Testis (tissue), 3 donors: ENCODE measurements around the gene RFK. TPM values are rescaled to one million over a fixed set of nuclear protein-coding genes. Genes with fewer than 3 reads are reported as not detected.

ENCODE experiments used
- DNase-seq: peaks from one replicate; pipeline ENCODE4 v3.0.0-alpha.2; 2019
- H3K27ac ChIP-seq, 2 donors: fragments of 200-600 bp; sonication (generic); one replicate each; pipeline ENCODE4 v1.5.1; 2019
- H3K27me3 ChIP-seq: fragments of 200-600 bp; sonication (generic); one replicate; pipeline ENCODE4 v1.5.1; 2019
- H3K36me3 ChIP-seq: fragments of 200-600 bp; sonication (generic); one replicate; pipeline ENCODE4 v1.5.1; 2017; ENCODE audit warnings: low read depth; ENCODE audit errors: missing control alignments
- H3K4me1 ChIP-seq: fragments of 200-600 bp; sonication (generic); one replicate; pipeline ENCODE4 v1.5.1; 2019
- H3K4me3 ChIP-seq, 2 donors: fragments of 200-600 bp; sonication (generic); one replicate each; pipeline ENCODE4 v1.5.1; 2017 to 2019
- H3K9me3 ChIP-seq: fragments of 200-600 bp; sonication (generic); one replicate; pipeline ENCODE4 v1.5.1; 2017
- POLR2A ChIP-seq: fragments of 450-650 bp; IDR thresholded peaks from one replicate; pipeline ENCODE4 v1.6.1; 2017; ENCODE audit warnings: antibody characterized with exemption, mild to moderate bottlenecking, moderate library complexity
- WGBS, 2 donors: methylation state at CpG; one replicate each; pipeline ENCODE4 v1.1.5; 2018; 5-methylcytosine and 5-hydroxymethylcytosine counted together
- intact Hi-C: fragments of 100-400 bp; cut with DNase I; formaldehyde crosslinking; loops from one replicate; pipeline ENCODE4 v1.15.1; 2023; ENCODE audit warnings: low total_unique reads
- polyA plus RNA-seq: library from polyadenylated mRNA; stranded (reverse); fragments of 350-450 nt; fragmentation: Illumina TruSeq; extraction: RNeasy Lipid Tissue Mini Kit (QIAGEN cat#74804); gene quantifications from one replicate; pipeline ENCODE4 v1.2.3, GENCODE V29; 2014; ENCODE audit warnings: low read depth, low replicate concordance; ENCODE audit not compliant: insufficient read depth
- total RNA-seq, 2 donors: library from RNA; depleted of rRNA; stranded (reverse); fragments of >200 nt; gene quantifications; one replicate each; pipeline ENCODE4 v1.2.3, GENCODE V29; 2016
- TF ChIP-seq, protein P1 (sequence below), 3 experiments: fragments of 450-650 bp in 2 of 3; fragments of 200-600 bp in 1 of 3; sonication (generic) in 1 of 3; IDR thresholded peaks; one replicate each; pipeline ENCODE4 v1.5.1; 2016 to 2019; ENCODE audit warnings: antibody characterized with exemption in 3 of 3, mild to moderate bottlenecking in 2 of 3, moderate library complexity in 1 of 3

The RFK gene
- total and polyA plus RNA-seq, 3 donors from 2014 or later: 39.3 to 69.7 (median 41.8) TPM

DNA sequence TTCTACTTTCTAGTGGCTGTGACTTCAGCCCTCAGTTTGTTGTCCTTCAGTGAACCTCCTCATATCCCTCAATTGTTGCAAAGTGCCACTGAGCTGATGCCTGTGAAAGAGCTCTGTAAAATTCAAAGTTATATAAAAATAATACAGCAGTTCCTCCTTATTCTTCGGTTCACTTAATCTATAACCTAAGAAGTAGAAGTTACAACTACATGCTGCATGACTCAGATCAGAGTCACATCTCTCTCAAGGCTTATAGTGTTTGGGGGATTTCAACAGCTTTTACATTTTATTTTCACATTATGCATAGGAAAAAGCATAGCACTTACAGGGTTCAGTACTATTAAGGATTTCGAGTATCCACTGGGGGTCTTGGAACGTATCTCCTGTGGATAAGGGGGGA is 39.6 kb upstream of the RFK start:
- no peaks in the 10 kb centered on the region for H3K9me3 ChIP-seq
- 91 to 93% methylated on average over 3 of the region's 3 CpGs for WGBS, 2 donors
- H3K36me3 ChIP-seq: no peaks in the 10 kb centered on the region
- DNase-seq: no peak
- intact Hi-C loops: no loop called here
- H3K27me3 ChIP-seq: no peaks in the 10 kb centered on the region
- H3K27ac ChIP-seq: no peak overlapping the region
- no peaks in the 10 kb centered on the region for H3K4me1 ChIP-seq
- TF ChIP-seq, protein P1, sequence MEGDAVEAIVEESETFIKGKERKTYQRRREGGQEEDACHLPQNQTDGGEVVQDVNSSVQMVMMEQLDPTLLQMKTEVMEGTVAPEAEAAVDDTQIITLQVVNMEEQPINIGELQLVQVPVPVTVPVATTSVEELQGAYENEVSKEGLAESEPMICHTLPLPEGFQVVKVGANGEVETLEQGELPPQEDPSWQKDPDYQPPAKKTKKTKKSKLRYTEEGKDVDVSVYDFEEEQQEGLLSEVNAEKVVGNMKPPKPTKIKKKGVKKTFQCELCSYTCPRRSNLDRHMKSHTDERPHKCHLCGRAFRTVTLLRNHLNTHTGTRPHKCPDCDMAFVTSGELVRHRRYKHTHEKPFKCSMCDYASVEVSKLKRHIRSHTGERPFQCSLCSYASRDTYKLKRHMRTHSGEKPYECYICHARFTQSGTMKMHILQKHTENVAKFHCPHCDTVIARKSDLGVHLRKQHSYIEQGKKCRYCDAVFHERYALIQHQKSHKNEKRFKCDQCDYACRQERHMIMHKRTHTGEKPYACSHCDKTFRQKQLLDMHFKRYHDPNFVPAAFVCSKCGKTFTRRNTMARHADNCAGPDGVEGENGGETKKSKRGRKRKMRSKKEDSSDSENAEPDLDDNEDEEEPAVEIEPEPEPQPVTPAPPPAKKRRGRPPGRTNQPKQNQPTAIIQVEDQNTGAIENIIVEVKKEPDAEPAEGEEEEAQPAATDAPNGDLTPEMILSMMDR (IDR thresholded peaks at IDR 0.05): no peak
- no peak for TF ChIP-seq POLR2A
- no peak overlapping the region for H3K4me3 ChIP-seq

DNA sequence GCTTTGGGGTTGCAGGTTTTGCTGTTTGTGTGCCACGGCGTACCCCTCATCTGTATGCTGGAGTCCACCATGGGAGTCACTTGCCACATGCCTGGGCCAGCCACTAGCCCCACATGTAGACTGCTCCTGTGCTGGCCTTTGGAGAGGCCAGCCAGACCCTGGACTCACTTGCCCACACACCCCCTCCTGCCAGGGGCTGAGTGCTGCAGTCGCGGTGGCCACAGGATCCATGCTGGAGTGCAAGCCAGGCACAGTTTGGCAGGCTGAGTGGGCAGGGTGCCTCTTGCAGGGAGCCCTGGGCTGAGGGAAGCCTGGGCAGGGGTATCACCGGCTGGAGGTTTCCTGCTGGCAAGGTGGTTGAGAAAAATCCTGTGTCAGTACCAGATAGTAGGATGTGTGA is 39.2 kb upstream of the RFK start:
- no peaks in the 10 kb centered on the region for H3K9me3 ChIP-seq
- DNase-seq: no peak
- H3K27ac ChIP-seq: no peak overlapping the region
- no peak for TF ChIP-seq POLR2A
- TF ChIP-seq, protein P1 (IDR thresholded peaks at IDR 0.05): no peak
- no peaks in the 10 kb centered on the region for H3K4me1 ChIP-seq
- H3K4me3 ChIP-seq: no peak overlapping the region
- H3K27me3 ChIP-seq: no peaks in the 10 kb centered on the region
- no peaks in the 10 kb centered on the region for H3K36me3 ChIP-seq
- intact Hi-C loops: no loop called here
- 89 to 92% methylated on average over 5 of the region's 5 CpGs for WGBS, 2 donors

DNA sequence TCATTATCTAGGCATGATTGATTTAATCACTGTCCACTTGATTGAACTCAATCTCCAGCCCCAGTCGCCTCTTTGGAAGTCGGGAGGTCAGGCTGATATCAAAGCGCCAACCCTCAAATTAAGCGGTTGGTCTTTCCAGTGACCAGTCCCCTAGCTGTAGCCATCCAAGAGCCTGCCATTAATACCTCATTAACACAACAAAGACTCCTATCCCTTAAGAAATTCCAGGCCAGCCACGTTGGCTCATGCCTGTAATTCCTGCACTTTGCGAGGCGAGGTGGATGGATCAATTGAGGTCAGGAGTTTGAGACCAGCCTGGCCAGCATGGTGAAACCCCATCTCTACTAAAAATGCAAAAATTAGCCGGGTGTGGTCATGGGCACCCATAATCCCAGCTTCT is 37.4 kb upstream of the RFK start:
- Histone ChIP-seq H3K4me1 (no peaks in the 10 kb centered on the region), H3K9me3 (no peaks in the 10 kb centered on the region), H3K27ac (no peak overlapping the region), H3K27me3 (no peaks in the 10 kb centered on the region), H3K36me3 (no peaks in the 10 kb centered on the region), H3K4me3 (no peak overlapping the region)
- no peak for DNase-seq
- TF ChIP-seq POLR2A: no peak
- TF ChIP-seq, protein P1 (IDR thresholded peaks at IDR 0.05): no peak
- intact Hi-C loops: no loop called here
- 87 to 89% methylated on average over 8 of the region's 8 CpGs for WGBS, 2 donors

DNA sequence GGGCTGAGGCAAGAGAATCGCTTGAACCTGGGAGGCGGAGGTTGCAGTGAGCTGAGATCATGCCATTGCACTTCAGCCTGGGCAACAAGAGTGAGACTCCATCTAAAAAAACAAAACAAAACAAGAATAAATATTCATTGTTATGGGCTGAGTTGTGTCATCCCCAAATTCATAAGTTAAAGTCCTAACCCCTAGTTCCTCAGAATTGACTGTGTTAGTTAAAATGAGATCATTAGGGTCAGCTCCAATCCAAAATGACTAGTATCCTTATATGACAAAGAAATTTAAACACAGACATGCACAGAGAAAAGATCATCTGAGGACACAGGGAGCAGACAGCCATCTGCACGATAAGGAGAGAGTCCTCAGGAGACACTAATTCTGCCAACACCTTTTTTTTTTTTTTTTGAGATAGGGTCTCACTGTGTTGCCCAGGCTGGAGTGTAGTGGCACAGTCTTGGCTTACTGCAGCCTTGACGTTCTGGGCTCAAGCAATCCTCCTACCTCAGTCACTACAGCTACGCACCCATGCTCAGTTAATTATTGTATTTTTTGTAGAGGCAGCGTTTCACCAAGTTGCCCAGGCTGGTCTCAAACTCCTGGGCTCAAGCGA is 32.7 kb upstream of the RFK start:
- Histone ChIP-seq H3K4me3 (no peak overlapping the region), H3K9me3 (no peaks in the 10 kb centered on the region), H3K4me1 (no peaks in the 10 kb centered on the region), H3K36me3 (no peaks in the 10 kb centered on the region), H3K27ac (no peak overlapping the region), H3K27me3 (no peaks in the 10 kb centered on the region)
- intact Hi-C loops: no loop called here
- 76 to 83% methylated on average over 7 of the region's 7 CpGs for WGBS, 2 donors
- no peak for TF ChIP-seq POLR2A
- TF ChIP-seq, protein P1 (IDR thresholded peaks at IDR 0.05): no peak
- no peak for DNase-seq
